HG02870 (cell line): ENCODE measurements around the gene MYLK.

Experiments
- ATAC-seq: cut with Tn5 transposase; IDR thresholded peaks from one replicate; pipeline ENCODE4 v1.9.1; 2021; ENCODE audit warnings: mild to moderate bottlenecking, moderate library complexity; ENCODE audit not compliant: unreplicated experiment

MYLK gene

DNA sequence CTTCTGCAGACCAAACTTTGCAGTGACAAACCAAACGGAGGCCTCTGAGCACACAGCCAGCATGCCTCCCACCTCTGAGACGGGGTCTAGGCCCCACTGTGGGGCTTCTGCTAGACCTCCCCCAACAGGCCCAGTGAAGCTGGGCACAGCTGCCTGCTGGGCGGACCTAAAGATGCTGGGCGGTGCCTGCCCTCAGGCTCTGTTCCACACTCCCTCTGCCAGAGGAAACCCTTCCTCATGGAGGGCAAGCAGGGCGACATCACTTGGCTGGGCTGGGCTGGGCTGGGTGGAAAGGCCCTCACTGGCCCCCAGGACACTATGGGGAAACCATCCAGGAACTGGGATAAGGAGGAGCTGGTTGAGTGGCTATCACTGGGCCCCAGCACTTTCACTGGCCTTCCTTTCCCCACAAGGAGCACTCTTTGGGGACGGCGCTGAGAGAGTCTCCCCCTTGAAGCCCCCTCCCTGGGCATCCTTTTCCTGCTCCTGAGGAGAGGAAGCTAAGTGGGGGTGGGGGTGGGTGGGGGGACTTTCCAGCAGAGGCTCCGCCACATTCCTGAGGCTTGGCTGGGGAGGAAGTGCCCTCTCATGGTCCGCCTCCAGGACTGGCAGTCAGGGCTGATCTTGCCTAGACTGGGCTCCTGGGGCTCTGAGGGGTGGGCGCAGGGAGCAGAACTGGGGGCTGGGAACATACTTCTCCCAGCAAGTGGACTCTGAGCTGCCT is 201.2 kb downstream of the MYLK start:
- ATAC-seq, result no peak

DNA sequence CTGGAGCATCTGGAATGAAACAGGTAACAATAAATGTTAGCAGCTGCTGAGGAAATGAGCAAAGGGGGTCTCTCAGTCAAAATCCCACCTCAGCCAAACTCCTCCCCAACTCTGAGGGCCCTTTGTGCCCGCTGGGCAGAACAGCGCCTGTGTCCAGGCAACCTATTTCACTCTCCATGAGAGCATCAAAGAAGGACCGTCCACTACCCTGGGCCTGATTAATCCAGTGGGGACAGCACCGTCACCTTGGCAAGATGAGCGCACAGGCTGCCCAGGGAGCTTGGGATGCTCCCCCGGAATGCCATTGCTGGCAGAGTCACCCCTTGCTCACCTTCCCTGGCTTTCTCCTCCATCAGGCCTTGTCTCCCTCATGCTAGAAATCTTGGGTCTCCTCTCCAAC is 201.8 kb downstream of the MYLK start:
- no peak for ATAC-seq

GRCh38 chr3:123679712-123680386 is 204.3 kb downstream of the MYLK start:
- no peak for ATAC-seq

DNA sequence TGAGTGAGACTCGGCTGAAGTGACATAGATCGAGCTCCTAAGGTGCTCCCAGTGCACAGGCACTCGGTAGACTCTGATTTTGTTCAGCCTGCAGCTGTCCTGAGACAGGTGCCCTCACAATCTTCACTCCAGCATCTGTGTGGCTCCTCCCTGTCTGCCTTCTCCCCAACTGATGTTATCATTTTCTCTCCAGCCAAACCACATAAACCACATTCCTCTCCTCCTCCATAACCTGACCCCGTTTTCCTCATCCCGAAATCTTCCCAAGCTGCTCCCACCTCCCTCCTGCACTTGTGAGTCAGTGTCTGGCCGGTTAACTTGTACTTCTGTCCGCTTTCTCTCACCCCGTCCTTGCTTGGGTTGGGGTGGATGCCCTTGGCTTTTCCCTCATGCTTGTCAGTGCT is 206.0 kb downstream of the MYLK start:
- ATAC-seq, result no peak

GRCh38 chr3:123672429-123673146 is 211.5 kb downstream of the MYLK start:
- ATAC-seq, result no peak

DNA sequence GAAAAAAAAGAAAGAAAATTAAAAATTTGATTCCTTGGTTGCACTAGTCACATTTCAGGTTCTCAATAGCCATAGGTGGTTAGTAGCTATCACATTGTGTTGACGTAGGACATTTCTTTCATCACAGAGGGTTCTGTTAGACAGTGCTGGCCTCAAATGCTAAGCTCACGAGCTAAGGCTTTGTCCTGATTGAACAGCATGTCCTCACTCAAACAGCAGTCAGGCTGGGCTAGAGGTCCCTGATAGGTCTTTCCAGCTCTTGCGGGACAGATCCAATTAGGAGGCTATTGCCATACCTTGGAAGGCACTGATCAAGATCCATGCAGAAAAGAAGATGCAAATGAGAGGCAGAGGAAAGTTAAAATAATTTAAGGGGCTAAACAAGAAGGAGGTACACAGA is 213.4 kb downstream of the MYLK start:
- ATAC-seq, result no peak

DNA sequence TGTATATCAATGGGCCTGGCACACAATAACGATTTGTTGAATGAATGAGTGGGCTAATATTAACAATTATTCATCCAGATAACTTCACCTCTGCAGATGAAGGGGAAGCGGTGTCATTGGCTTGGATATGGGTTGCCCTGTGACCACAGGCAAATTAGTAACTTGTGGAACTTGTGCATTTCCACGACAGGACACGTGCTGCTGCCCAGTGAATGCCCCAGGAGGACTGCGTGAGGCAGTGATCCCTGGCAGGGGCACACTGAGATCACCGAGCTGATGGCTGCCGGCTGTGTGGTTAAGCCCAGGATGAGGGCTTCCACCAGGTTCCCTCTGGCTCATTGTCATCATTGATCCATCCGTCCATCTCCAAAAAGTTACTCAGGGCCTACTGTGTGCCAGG is 215.2 kb downstream of the MYLK start:
- no peak for ATAC-seq

GRCh38 chr3:123667784-123668183 is 216.3 kb downstream of the MYLK start:
- ATAC-seq, result no peak

DNA sequence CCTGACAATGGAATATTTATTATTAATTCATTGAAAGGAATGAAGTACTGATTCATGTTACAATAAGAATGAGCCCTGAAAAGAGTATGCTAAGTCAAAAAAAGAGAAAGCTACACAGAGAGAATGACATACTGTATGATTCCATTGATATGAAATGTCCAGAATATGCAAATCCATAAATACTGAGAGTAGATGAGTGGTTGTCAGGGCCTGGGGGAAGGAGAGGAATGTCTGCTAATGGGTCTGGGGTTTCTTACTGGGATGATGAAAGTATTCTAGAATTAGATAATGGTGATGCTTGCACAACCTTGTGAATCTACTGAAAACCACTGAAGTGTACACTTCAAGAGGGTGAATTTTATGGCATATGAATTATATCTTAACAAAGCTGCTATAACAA is 219.4 kb downstream of the MYLK start:
- no peak for ATAC-seq

- ATAC-seq, result no peak
Measured at GRCh38 chr3:123663977-123664376, 220.2 kb downstream of the MYLK start.

DNA sequence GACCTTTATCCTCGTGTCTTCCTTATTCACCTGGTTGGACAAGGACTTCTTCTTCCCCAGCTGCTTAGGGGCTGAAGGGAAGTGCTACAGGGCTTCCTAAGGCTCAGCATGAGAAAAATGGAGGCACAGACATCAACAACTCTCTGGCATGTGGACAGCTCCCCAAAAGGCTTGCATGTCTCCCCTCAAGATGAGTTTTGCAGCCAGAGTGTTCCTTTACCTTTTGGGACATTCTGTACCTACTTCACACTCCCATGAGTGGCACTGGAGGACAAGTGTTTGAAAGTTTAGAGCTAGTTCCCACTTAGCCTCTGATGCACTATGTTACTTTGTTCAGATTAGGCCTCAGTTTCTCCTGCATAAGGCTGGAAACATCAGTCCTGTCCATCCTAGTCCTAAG is 222.2 kb downstream of the MYLK start:
- no peak for ATAC-seq

DNA sequence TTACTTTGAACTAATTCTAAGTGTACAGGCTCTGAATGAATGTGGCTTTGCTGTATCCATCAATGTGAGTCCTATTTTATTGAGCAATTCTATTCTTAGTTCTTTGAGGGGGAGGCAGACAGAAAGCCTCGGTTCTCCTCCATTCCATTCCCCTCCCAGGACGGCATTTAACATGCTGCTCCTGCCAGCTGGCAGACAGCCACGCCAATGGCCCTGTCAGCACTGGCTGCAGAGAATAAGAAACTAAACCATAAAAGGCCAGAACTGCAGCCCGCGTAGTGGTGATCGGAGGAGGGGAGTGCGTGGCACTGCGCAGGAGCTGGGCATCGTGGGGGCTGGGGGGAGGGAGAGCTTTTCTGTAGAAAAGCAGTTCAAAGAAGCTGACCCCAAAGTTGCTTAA is 223.2 kb downstream of the MYLK start:
- ATAC-seq, result no peak

- no peak for ATAC-seq
Measured at GRCh38 chr3:123660141-123660675, 223.9 kb downstream of the MYLK start.

DNA sequence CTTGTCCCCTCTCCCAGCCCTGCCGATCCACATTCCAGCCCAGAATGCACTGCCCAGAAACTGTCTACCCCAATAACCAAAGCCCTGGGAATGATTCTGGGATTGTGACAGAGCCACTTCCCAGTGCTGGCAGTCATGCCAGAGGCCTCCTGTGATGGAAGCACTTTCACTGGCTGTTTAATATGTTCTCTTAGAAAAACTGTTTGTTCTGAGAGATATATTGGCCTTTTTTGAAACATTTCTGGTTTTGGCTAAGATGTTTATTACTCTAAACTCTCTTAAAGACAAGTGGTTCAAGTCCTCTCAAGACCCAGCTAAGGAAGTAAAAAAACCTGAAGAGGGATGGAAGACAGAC is 225.3 kb downstream of the MYLK start:
- ATAC-seq, result no peak

GRCh38 chr3:123658118-123658851 is 225.8 kb downstream of the MYLK start:
- no peak for ATAC-seq

DNA sequence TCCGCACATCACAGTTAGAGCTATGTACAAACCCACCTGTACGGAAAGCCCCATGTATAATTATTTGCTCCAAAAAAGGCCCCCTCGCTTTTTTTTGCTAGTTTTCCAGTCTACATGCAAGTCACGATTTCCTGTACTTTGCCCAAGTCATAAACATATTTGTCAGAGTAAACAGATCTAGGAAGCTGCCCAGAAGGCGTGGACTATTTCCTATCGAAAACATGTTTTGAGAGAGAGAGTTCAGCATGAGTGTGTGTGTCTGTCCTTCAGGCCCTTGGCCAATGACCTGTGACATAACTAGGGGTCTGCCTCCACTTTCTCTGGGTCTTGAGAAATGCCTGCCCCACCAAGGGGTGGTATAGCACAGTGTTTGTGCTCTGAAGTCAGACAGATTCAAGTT is 226.6 kb downstream of the MYLK start:
- ATAC-seq, result no peak

- ATAC-seq, result no peak
Measured at GRCh38 chr3:123657111-123657510, 227.0 kb downstream of the MYLK start.

- no peak for ATAC-seq
Measured at GRCh38 chr3:123656691-123657090, 227.4 kb downstream of the MYLK start.

DNA sequence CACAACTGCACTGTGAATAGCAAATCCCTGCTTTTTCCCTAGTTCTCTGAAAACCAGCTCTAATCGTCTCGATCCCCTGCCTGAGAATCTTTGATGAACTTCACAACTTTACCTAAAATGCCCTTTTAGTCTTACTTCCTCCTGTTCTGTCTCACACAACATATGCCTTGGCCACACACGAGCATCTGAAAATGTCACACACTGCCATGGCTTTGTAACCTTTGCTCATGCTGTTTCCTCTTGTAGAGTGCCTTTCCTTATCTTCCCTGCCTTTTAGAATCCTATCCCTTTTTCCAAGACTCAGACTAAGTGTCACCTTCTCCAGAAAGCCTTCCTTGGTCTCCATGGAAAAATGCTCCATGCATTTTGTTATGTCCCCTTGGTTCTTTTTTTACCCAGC is 227.9 kb downstream of the MYLK start:
- no peak for ATAC-seq

- no peak for ATAC-seq
Measured at GRCh38 chr3:123655400-123655799, 228.7 kb downstream of the MYLK start.

- no peak for ATAC-seq
Measured at GRCh38 chr3:123653221-123653682, 230.9 kb downstream of the MYLK start.
